GM19467 (cell line): ENCODE results near the gene TSPAN17.

ENCODE experiments used
- ATAC-seq: cut with Tn5 transposase; IDR thresholded peaks from one replicate; pipeline ENCODE4 v1.9.1; 2021; ENCODE audit warnings: mild to moderate bottlenecking, moderate library complexity; ENCODE audit not compliant: unreplicated experiment

The TSPAN17 gene

DNA sequence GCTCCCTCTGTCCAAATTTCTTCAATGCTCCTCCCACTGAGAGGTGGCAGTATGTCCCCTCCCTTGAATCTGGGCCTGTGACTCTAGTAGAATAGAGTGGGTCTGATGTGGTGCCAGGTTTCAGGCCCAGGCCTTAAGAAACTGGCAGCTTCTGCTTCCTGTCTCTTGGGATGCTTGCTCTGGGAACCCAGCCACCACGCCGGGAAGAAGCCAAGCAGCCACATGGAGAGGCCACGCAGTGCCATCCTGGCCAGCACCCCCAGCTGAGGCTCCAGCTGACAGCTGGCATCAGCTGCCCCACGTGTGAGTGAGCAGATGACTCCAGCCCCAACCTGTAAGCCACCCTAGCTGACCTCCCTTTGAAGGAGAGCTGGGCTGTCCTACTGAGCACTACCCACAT lies 7.3 kb upstream of the TSPAN17 start:
- no peak for ATAC-seq

GRCh38 chr5:176640616-176641015 lies 6.7 kb upstream of the TSPAN17 start:
- ATAC-seq, result no peak

- ATAC-seq, result no peak
Observed at GRCh38 chr5:176642675-176643490, 4.4 kb upstream of the TSPAN17 start.

DNA sequence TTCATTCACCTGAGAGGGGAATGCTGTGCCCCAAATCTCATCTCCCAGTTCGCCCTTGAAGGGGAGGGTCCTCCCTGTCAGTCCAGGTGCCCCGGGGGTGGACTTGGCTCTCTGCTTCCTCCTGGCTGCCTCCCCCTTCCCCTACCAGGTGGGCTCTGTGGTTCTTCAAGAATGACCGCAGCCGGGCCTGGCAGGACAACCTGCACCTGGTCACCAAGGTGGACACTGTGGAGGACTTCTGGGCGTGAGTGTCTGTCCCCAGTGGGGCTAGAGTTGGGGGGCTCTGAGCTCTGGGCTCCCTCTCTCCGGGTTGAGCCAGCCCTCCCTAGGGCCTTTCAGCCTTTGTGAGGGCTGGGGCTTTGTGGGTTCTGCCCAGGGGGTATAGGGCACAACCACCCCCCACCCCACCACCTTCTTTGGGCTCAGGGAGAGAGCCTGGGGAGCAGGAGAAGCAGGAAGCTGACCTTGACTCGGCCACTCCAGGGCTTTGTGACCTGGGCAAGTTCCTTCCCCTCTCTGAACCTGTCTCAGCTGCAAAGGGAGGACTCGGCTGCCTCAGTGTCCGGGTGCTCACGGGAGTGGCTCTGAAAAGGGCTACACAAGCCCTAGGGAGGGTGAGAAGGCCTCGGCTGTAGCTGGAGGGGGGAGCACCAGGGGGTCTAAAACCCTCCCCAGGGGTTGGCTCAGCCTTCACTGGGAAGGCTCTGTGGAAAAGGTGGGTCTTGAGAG lies 3.6 kb upstream of the TSPAN17 start:
- no peak for ATAC-seq

DNA sequence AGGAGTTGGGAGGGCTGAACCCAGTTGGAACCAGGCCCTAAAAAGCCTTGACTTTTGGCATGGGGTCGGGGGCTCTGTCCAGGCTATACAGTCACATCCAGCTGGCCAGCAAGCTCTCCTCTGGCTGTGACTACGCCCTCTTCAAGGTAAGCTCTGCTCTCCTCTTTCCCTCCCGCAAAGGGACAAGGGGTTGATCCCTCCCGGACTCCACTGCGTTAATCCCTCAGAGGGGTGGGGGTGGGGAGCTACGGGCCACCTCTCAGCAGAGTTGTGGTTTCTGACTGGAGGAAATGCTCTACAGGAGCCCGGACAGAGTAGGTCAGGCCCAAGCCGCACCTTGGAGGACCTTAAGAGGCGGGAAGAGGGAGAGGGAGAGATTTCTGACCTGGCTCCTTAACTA lies 3.0 kb upstream of the TSPAN17 start:
- ATAC-seq, result no peak

DNA sequence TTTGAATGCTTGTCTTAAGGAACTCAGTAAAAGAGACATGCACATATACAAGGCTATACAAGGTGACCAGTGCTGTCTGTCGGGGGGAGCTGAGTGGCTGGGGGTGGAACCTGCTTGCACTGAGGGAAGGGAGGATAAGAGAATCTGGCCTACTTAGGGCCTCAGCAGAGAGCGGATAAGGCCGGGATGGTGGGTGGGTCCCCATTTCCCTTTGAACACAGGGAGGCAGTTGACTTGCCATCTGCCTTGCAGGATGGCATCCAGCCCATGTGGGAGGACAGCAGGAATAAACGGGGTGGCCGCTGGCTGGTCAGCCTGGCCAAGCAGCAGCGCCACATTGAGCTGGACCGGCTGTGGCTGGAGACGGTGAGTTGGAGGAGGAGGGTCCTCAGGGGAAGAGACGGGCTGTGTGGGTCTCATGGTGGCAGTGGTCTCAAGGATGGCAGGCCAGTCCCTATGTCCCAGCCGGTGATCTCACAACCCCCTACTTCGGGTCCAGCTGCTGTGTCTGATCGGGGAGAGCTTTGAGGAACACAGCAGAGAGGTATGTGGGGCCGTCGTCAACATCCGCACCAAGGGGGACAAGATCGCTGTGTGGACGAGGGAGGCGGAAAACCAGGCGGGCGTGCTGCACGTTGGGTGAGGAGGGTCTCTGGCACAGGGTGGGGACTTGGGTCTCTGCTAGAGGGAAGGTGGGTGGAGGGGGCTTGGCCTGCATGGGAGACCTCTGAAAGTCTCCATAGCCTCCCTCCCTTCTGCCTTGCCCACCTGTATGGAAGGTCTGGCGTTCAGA lies 2.2 kb upstream of the TSPAN17 start:
- ATAC-seq, result no peak

DNA sequence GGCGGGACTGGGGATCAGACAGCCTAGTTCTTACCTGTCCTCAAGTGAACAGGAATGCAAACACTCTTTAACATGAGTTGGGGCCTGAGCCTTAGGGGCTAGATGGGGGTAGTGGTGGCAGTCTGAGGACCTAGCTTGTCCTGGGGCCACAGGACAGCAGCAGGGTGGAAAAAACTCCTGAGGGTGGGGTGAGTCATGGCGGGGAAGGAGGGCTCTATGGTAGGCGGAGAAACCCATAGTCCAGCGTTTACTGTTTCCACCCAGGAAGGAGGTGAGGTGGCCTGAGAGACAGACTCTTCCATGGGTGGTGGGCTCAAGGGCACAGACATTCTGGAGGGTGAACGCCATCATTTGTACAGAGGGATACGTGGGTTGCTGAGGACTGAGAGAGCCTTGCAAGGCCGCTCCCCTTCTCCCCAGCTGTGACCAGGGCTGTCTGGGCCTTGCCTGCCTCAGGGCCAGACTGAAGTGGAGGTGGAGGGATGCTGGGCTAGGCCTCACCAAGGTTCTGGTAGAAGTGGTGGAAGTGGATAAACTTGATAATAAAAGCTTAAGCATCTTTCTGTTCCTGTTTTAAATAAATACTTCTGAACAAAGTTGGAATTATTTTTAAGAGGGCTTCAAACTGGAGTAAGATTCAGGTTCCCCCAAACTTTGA lies 1.1 kb upstream of the TSPAN17 start:
- ATAC-seq, result no peak

DNA sequence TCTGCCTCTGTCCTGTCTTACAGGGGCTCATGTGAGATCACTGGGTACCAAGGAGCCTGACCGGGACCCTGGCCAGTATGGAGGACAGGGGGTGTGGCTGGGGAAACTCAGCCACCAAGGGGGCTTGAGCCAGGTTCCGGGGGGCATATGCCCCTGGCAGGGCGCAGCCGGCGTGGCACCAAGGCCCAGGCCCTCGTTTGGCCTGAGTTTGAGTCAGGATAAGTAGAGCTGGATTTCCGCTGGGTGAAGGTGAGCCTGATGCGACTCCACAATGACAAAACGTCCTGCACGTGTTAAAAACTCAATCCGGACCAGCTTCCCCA lies 616 bp upstream of the TSPAN17 start:
- ATAC-seq, result no peak

DNA sequence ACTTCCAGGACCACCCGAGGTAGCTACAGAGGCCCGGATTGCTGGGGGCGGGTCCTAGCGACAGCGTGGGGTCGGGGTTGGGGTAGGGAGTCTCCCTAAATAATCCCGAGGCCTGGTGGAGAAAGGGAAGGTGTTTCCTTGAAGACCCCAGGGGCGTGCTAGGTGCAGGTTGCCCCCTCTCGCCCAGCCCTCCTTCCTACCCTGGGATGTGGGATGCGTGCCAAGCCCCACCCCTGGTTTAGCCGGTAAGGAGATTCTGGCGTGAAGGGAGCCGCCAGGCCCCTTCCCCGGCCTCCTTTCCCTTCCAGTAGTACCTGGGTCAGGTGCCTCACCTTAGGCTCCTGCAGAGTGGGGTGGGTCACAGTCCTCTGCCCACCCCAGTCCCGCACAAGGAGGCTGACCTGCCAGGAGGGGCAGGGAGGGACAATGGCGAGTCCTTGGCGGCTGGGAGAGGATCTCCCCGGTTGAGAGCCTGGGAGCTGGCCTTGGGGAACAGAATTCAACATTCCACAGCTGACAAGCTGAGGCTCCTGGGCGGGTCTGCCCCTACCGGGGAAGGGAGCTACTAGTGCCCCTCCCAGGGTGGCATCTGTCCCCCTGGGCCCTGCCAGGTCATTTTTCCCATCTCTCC lies 674 bp downstream of the TSPAN17 start:
- ATAC-seq, result no peak

DNA sequence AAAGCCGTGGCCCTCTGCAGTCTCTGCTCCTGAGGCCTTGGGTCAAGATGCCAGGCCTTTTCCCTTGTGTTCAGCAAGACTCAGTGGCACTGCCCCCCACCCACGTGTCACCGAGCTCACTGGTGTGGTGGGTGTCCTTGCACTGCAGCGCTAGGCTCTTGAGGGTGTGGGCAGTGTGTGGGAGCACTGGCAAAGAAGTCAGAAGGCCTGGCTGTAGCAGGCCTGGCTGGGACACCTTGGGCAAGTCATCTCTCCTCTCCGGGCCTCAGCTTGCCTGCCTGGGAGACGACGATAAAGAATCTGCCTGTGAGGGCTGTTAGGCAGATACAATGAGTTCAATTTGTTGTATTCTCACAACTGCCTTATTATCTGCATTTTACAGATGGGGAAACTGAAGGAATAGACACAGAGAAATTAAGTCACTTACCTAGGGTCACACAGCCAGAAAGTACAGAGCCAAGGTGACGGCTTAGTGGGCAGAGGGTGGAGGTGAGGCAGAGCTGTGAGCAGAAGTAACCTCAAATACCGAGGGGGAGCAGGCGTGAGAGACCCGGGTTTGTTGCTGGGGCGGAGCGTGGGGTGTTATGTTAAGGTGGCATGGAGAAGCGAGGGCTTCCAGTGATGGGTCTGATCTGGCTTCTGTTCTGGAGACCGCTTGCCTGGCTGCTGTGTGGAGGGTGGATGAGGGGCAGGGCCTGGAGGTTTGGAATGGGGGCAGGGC lies 1.4 kb downstream of the TSPAN17 start:
- no peak for ATAC-seq

- ATAC-seq, result no peak
Observed at GRCh38 chr5:176650354-176650884, 3.1 kb downstream of the TSPAN17 start.

- no peak for ATAC-seq
Observed at GRCh38 chr5:176651472-176651980, 4.2 kb downstream of the TSPAN17 start.

- no peak for ATAC-seq
Observed at GRCh38 chr5:176652136-176652535, 4.9 kb downstream of the TSPAN17 start.

- no peak for ATAC-seq
Observed at GRCh38 chr5:176653401-176654385, 6.4 kb downstream of the TSPAN17 start.

DNA sequence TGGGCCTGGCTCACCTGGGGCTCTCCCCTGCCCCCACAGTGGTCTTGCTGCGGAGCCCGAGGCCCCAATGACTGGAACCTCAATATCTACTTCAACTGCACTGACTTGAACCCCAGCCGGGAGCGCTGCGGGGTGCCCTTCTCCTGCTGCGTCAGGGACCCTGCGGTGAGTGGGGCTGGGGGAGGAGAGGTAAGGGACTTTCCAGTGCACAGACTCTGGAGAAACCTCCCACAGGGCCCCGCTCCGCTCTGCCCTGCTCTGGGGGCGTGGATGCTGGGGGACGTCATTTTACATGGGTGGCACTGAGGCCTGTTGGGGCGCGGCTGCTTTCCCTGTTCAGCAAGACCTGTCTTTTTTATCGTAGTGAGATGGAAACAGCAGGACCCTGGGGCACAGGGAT lies 7.6 kb downstream of the TSPAN17 start:
- ATAC-seq, result no peak

GRCh38 chr5:176656467-176656990 lies 9.2 kb downstream of the TSPAN17 start:
- ATAC-seq, result no peak

GRCh38 chr5:176658007-176658599 lies 10.8 kb downstream of the TSPAN17 start:
- no peak for ATAC-seq
